CD14-positive monocyte (primary cell): Measurements from ENCODE around the gene GRK7. TPM values are rescaled to one million over a fixed set of nuclear protein-coding genes. Genes with fewer than 3 reads are reported as not detected.
A peak's percentile ranks its signal among the peaks of the same experiment; 100 is the strongest.

ENCODE experiments used
- DNase-seq, 3 donors: peaks; one replicate each; pipeline ENCODE4 v3.0.0-alpha.2; 2011 to 2022
- H2AFZ ChIP-seq: 2 replicates; pipeline ENCODE4 v1.6.0; 2012; ENCODE audit warnings: mild to moderate bottlenecking, low read depth, low read length, inconsistent platforms; ENCODE audit not compliant: insufficient read depth, poor library complexity, severe bottlenecking
- H3K27ac ChIP-seq, 2 donors: 1 replicate in 1 of 2; 2 replicates in 1 of 2; pipeline ENCODE4 v1.5.1; 2012 to 2013; ENCODE audit warnings: low read length in 2 of 2, control low read depth in 1 of 2, inconsistent platforms in 1 of 2, low read depth in 1 of 2, mild to moderate bottlenecking in 1 of 2
- H3K27me3 ChIP-seq, 2 donors: one replicate each; pipeline versions ENCODE4 v1.6.0 to v1.6.1; 2011 to 2013; ENCODE audit warnings: low read length in 2 of 2; ENCODE audit not compliant: control insufficient read depth in 2 of 2, insufficient read depth in 2 of 2
- H3K36me3 ChIP-seq, 2 donors: replicated peaks in 1 of 2; 1 replicate in 1 of 2; 2 replicates in 1 of 2; pipeline versions ENCODE4 v1.5.1 to v1.6.1; 2012 to 2013; ENCODE audit warnings: low read length in 2 of 2, control low read depth in 1 of 2, inconsistent platforms in 1 of 2, mild to moderate bottlenecking in 1 of 2; ENCODE audit not compliant: insufficient read depth in 2 of 2, control insufficient read depth in 1 of 2
- H3K4me1 ChIP-seq, 2 donors: 1 replicate in 1 of 2; 2 replicates in 1 of 2; pipeline versions ENCODE4 v1.5.1 to v1.6.1; 2012 to 2013; ENCODE audit warnings: low read length in 2 of 2, control low read depth in 1 of 2, inconsistent platforms in 1 of 2, mild to moderate bottlenecking in 1 of 2, moderate library complexity in 1 of 2; ENCODE audit not compliant: insufficient read depth in 2 of 2, control insufficient read depth in 1 of 2
- H3K4me2 ChIP-seq: replicated peaks from 2 replicates; pipeline ENCODE3; 2012; ENCODE audit warnings: low read length, moderate library complexity, mild to moderate bottlenecking; ENCODE audit not compliant: poor library complexity, severe bottlenecking; ENCODE audit errors: extremely low read depth
- H3K4me3 ChIP-seq, 3 experiments: fragments of 200-600 bp in 1 of 3; sonication (generic) in 1 of 3; replicated peaks in 1 of 3; 1 replicate in 2 of 3; 2 replicates in 1 of 3; pipeline ENCODE4 v1.5.1; 2011 to 2013; ENCODE audit warnings: low read length in 3 of 3, mild to moderate bottlenecking in 3 of 3, control low read depth in 2 of 3, low read depth in 2 of 3, inconsistent platforms in 1 of 3, moderate library complexity in 1 of 3
- H3K79me2 ChIP-seq: 2 replicates; pipeline ENCODE4 v1.6.0; 2012; ENCODE audit warnings: mild to moderate bottlenecking, control low read depth, inconsistent platforms, low read length, moderate library complexity; ENCODE audit not compliant: insufficient read depth
- H3K9ac ChIP-seq: 2 replicates; pipeline ENCODE4 v1.6.0; 2017; ENCODE audit warnings: low read length, mild to moderate bottlenecking; ENCODE audit not compliant: insufficient read depth, poor library complexity, severe bottlenecking
- H3K9me3 ChIP-seq, 2 donors: replicated peaks in 1 of 2; 1 replicate in 1 of 2; 2 replicates in 1 of 2; pipeline versions ENCODE4 v1.5.1 to v1.6.1; 2012 to 2013; ENCODE audit warnings: low read length in 2 of 2, control low read depth in 1 of 2; ENCODE audit not compliant: control insufficient read depth in 1 of 2, insufficient read depth in 1 of 2
- H4K20me1 ChIP-seq: 2 replicates; pipeline ENCODE4 v1.6.0; 2012; ENCODE audit warnings: mild to moderate bottlenecking, low read length, control low read depth, moderate library complexity; ENCODE audit not compliant: insufficient read depth
- H3K27ac Mint-ChIP-seq, 7 donors: one replicate each; pipeline ENCODE4 v1.8.0; 2020; ENCODE audit warnings: mild to moderate bottlenecking in 7 of 7, mixed read lengths in 7 of 7, moderate library complexity in 6 of 7, inconsistent platforms in 2 of 7
- H3K27me3 Mint-ChIP-seq, 3 donors: one replicate each; pipeline ENCODE4 v1.8.0; 2021 to 2022; ENCODE audit warnings: low read depth in 3 of 3, mild to moderate bottlenecking in 3 of 3, mixed read lengths in 3 of 3, moderate library complexity in 3 of 3, inconsistent platforms in 1 of 3
- H3K36me3 Mint-ChIP-seq, 2 donors: one replicate each; pipeline ENCODE4 v1.8.0; 2020; ENCODE audit warnings: mixed read lengths in 2 of 2, inconsistent platforms in 1 of 2, mild to moderate bottlenecking in 1 of 2
- H3K4me1 Mint-ChIP-seq: one replicate; pipeline ENCODE4 v1.8.0; 2020; ENCODE audit warnings: mild to moderate bottlenecking, mixed read lengths
- H3K4me3 Mint-ChIP-seq, 2 donors: one replicate each; pipeline ENCODE4 v1.8.0; 2020; ENCODE audit warnings: mild to moderate bottlenecking in 2 of 2, mixed read lengths in 2 of 2, moderate library complexity in 1 of 2
- H3K9me3 Mint-ChIP-seq, 7 donors: one replicate each; pipeline ENCODE4 v1.8.0; 2020 to 2022; ENCODE audit warnings: mixed read lengths in 7 of 7, mild to moderate bottlenecking in 6 of 7, moderate library complexity in 6 of 7, inconsistent platforms in 2 of 7
- CTCF ChIP-seq: fragments of 200-600 bp; IDR thresholded peaks from one replicate; pipeline ENCODE4 v1.8.0; 2022; ENCODE audit warnings: antibody characterized with exemption, mild to moderate bottlenecking
- WGBS: methylation state at CpG from one replicate; pipeline ENCODE4 v1.1.5; 2013; ENCODE audit warnings: missing lambda C conversion rate; ENCODE audit not compliant: insufficient coverage; 5-methylcytosine and 5-hydroxymethylcytosine counted together
- intact Hi-C, 2 donors: fragments of 100-400 bp; cut with micrococcal nuclease; formaldehyde crosslinking; loops; one replicate each; pipeline versions ENCODE4 v1.15.0 to v1.15.1; 2023
- polyA plus RNA-seq, 3 donors: library from polyadenylated mRNA; depleted of rRNA in 1 of 3; unstranded in 2 of 3; stranded (reverse) in 1 of 3; fragments of 300-500 nt in 2 of 3; fragments of >200 nt in 1 of 3; fragmentation: Illumina TruSeq in 2 of 3; gene quantifications; 1 replicate in 2 of 3; 2 replicates in 1 of 3; pipeline ENCODE4 v1.2.3, GENCODE V29; 2012 to 2021

The GRK7 gene
- polyA plus RNA-seq, 3 donors: 0.04 to 0.07 TPM; not detected in 1

- Histone ChIP-seq H3K79me2 (no peaks in the 10 kb centered on the region), H3K9me3 (no peaks in the 10 kb centered on the region), H3K27ac (no peak overlapping the region), H4K20me1 (no peaks in the 10 kb centered on the region), H3K36me3 (no peaks in the 10 kb centered on the region), H2AFZ (no peak overlapping the region), H3K4me2 (no peak overlapping the region), H3K4me3 (no peak overlapping the region), H3K4me1 (no peaks in the 10 kb centered on the region), H3K27me3 (no peaks in the 10 kb centered on the region), H3K9ac (no peak overlapping the region)
- no peaks in the 10 kb centered on the region for H3K4me1 Mint-ChIP-seq
- H3K27me3 Mint-ChIP-seq: peaks cover 0 to 3% (median 1%) of the 10 kb centered on the region in 3 donors
- no peaks in the 10 kb centered on the region for H3K36me3 Mint-ChIP-seq
- WGBS: 96% methylated on average over 10 of the region's 14 CpGs
- H3K27ac Mint-ChIP-seq: peak overlapping the region in 1 of 7 donors; percentile 64
- H3K9me3 Mint-ChIP-seq: peaks cover 0 to 3% (median 2%) of the 10 kb centered on the region in 7 donors
- H3K4me3 Mint-ChIP-seq: no peak overlapping the region
- intact Hi-C loops: no loop called here
- TF ChIP-seq CTCF: no peak
- no peak for DNase-seq
These were observed 13.2 kb downstream of the GRK7 start for GRCh38 chr3:141776376-141776775.

GRCh38 chr3:141776885-141777284, 13.7 kb downstream of the GRK7 start:
- DNase-seq: no peak
- Mint-ChIP-seq H3K4me1 (no peaks in the 10 kb centered on the region), H3K36me3 (no peaks in the 10 kb centered on the region), H3K27ac (no peak overlapping the region), H3K9me3 (peaks cover 0 to 3% (median 2%) of the 10 kb centered on the region in 7 donors), H3K4me3 (no peak overlapping the region), H3K27me3 (peaks cover 0 to 3% (median 1%) of the 10 kb centered on the region in 3 donors)
- H4K20me1 ChIP-seq: no peaks in the 10 kb centered on the region
- no peak overlapping the region for H3K27ac ChIP-seq
- H3K4me2 ChIP-seq: no peak overlapping the region
- 98% methylated on average over 10 of the region's 15 CpGs for WGBS
- H3K9ac ChIP-seq: no peak overlapping the region
- H3K27me3 ChIP-seq: no peaks in the 10 kb centered on the region
- intact Hi-C loops: no loop called here
- H3K4me3 ChIP-seq: no peak overlapping the region
- no peaks in the 10 kb centered on the region for H3K36me3 ChIP-seq
- no peaks in the 10 kb centered on the region for H3K9me3 ChIP-seq
- H3K79me2 ChIP-seq: no peaks in the 10 kb centered on the region
- H3K4me1 ChIP-seq: no peaks in the 10 kb centered on the region
- H2AFZ ChIP-seq: no peak overlapping the region
- TF ChIP-seq CTCF: no peak
